Activated naive CD4-positive, alpha-beta T cell (primary cell): ENCODE results near the gene PDCD4.

Experiments used
- DNase-seq, 4 experiments: peaks; one replicate each; lab custom pipeline; 2025; lab: John Stamatoyannopoulos, UW

The PDCD4 gene

DNA sequence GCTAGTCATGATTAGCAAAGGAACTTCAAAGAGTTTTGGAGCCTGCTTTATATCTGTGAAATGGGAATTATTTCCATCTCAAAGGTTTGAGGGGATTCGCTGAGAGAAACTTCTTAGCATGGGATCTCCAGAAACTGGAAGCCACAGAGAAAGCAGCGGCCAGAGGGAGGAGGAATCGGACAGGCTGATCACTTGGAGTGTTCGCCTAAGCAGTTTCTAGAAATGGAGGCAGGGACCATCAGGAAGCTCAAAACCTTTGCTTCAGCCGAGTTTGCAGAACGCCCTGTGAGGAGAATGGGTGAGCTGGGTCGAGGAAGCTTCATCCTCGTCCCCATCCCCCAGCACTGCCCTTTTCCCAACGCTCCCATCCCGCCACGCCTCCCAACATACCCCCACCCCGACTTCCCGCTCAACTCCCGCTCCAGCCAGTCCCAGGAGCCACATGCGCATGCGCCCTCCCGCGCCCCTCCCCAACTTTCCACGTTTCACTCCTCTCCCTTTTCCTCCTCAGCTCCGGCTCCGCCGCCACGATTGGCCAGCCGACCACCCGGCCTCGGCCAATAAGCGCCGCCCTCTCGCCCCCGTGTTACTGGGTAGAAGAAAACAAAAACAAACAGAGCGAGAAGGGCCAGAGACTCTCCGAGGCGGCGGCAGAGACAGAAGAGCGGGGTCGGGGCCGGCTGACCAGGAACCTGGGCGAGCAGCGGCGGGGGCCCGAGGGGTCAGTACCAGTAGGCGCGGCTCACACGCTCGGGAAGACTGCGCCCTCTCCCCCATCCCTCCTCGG is at the start of gene PDCD4:
Gene PDCD4, plus strand, starts transcription at position 631 of the 787 bp plus-strand sequence. CDS start 4,100 bp downstream, outside the sequence.
- peak; percentile 81 to 86 (median 83) for DNase-seq

DNA sequence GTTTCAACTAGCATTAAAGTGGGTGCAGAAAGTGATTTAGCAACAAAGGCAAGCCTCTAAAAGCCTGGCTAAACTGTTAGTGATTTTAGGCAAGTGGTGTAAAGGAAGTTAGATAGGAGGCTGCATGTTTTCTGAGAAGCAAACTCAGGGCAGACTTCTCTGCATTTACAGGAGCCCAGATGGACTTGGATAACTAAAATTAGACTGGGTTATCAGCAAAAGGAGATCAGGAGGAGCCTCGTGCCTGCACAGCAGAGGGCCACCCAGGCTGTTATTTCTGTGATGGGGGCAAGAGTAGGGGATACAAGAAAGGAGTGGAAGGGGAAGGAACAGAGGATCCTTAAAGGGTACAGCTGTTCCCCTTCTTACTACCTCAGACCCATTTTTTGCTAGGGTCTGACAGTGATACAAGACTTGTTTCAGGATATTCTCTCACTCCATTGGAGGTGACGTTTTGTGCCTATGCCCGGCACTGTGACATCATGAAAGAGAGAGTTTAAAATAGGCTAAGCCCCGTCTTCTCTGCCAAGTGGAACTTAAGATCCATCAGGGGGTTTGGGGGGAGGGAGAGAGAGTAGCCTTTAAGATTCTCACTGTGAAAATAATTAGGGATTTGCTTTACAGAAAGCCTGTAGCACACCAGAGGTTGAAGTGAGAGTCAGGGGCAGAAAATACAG is 49.6 kb upstream of the PDCD4 start:
- no peak for DNase-seq

DNA sequence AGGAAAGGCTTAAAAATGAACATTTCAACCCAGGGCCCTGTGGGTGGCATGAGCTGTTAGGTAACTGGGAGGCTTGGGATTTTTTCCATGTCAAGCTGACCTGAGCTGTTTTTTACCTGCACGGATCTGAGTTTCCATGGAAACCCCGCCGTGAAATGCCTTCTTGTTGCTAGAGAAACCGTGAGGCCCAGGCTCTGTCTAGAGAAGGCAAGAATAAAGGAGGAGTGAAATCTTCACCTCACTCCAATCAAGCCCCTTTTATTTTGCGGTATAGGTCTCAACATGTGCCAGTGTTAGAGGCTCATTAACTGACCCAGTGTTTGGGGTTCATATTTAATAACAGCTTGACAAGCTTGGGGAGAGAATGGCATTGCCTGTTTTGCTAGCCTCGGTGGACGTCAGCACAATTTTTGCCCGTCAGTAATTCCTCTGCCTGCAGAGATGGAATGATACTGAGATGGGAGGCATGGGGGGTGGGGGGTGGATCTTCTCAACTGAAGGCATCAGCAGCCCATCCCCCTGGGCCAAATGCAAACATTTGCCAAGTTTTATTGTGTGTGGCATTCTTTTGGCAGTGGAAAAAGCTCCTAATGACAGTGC is 48.9 kb upstream of the PDCD4 start:
- no peak for DNase-seq

DNA sequence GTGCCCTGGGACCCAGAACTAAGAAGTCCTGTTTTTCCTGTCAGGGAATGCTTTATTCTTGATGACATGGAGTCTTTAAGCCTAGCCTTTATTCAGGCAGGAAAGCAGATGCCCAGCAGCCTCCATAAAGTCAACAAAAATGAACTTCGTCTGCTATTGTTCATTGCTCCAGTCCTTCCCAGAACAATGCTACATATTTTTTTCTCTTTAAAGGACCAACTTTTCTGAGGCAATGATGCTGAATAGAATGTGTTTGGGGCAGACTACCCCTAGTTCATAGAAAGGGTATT is 47.6 kb upstream of the PDCD4 start:
- DNase-seq, result no peak

DNA sequence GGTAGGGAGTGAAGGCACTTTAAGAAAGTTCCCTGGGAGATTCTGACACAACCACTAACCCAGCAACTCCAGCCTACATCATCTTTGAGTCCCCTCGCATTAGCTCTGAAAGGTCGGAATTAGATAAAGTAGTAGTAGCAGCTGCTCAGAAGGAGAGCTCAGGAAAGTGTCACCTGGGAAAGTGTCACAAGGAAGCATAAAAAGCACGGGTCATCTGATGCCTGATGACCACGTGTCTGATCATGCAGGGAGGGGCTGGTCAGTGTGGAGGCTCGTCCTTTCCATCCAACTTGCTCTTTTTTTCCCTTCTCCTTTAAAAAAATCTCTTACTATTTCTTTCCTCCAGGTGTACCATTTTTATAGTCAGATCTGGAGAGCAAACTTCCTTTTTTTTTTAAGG is 47.1 kb upstream of the PDCD4 start:
- DNase-seq, result no peak

DNA sequence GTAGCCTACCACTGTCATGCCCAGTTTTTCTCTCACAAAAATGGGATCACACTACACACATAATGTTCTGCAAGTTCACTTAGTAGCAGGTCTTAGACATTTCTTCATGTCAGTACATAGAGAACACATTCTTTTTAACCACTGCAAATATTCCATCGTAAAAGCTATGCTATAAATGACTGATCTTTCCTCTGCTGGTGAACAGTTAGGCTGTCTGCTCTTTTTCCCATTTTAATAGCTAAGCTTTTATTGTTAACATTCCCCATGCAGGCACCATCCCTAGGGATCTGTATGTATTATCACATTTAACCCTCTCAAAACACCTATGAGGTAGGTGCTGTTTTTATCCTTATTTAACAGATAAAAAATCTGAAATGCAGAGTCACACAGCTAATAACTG is 46.2 kb upstream of the PDCD4 start:
- no peak for DNase-seq

DNA sequence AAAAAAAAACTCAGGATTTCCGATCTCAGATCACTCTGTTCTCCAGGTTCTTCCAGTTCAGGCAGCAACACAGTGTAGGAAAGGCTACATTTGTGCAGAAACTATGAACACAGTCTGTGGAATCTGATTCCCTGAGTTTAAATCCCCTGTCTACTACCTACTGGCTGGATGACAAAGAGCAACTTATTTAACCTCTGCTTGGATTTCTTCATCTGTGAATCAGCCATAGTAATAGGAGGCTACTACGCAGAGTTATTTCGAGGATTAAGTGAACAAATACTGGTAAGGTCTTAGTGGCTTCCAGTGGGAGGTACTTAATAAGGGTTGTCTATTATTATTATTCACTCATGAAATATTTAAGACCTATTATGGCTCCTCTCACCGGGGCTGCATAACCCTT is 44.3 kb upstream of the PDCD4 start:
- no peak for DNase-seq

DNA sequence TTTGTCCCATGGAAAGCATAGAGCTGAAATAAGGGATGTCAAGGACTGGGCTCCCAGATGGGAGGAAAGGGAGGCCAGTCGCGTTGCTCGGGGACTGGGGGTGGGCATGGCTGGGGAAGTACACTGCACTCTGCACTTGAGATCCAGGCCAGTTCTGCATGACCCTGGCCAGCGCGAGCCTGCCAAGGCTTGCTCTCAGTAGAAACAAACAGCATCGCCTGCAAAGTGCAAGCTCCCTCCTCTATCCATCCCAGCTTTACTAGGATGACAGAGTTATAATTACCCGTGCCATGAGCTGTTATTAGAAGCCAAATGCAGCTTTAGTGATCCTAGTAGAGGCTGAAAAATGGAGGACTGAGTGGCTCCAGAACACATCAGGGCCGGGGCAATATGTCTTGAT is 43.9 kb upstream of the PDCD4 start:
- no peak for DNase-seq

DNA sequence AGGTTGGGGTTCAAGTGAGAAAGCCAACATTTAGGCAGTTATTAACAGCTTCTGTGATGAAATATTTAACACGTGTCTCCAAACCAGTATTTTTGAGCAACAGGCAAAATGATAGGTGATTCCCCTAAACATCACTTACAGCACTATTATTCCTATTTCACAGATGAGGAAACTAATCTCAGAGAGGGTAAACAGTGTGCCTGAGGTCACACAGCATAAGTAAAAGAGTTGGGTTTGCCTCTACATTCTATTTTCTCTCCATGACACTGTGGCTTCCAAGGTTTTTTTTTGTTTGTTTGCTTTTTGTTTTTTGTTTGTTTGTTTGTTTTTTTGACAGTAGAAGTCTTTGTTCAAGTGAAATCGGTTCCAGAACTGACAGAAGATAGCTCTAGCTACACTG is 43.2 kb upstream of the PDCD4 start:
- DNase-seq, result no peak

DNA sequence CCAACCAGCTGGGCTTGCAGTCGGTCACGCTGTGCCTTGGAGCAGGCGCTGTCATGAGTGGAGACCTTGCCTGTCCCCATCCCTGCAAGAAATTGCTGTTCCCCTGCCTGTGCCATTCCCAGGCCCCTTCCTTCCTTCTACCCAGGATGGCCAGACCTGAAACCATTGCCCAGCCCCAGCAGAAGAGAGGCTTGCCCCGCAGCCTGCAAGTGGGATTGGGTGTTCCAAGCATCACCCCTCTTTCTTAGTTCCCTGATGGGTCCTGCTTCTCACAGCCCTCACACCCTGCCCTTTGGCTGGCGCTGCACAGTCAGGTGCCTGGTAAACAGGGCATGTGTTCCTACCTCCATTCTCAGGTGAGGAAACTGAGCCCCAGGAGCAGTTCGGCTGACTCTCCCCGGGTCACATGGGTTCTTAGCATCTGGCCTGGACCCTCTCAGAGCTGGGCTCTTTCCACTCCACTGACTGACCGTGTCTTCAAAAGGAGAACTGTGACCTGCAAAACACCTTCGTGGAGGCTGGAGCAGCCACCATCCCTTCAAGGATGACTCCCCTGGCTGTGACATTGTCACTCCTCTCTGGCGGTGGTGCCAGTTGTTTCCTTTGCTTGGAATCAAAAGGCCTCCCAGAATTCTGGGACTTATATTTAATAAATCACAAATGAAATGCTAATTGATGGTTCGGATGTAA is 41.9 kb upstream of the PDCD4 start:
- DNase-seq, result no peak

DNA sequence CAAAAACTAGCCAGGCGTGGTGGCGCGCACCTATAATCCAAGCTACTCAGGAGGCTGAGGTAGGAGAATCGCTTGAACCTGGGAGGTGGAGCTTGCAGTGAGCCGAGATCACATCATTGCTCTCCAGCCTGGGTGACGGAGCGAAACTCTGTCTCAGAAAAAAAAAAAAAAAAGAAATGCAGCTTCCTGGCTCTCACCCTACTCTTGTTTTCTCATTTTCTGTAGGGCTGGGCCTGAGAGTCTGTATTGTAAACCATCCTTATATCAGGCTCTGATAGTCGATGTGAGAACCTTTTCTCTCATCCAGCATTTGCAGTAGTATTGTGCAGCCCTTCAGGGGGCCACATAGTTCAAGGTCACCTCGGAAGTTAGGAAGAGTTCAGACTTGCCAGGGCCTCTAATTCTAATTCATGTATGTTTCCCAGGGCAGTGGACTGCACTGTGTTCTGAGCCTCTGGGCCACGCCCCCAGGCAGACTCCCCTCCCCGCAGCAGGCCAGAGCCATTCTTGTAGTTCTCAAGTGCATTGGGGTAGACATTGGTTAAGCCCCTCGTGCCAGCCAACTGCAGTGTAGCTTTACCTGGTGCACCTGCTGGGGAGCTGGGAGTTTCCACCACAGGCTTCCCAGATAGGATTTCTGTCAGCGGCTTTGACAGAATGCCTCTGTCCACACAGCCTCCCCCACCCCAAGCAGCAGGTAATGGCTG is 38.3 kb upstream of the PDCD4 start:
- DNase-seq, result no peak

DNA sequence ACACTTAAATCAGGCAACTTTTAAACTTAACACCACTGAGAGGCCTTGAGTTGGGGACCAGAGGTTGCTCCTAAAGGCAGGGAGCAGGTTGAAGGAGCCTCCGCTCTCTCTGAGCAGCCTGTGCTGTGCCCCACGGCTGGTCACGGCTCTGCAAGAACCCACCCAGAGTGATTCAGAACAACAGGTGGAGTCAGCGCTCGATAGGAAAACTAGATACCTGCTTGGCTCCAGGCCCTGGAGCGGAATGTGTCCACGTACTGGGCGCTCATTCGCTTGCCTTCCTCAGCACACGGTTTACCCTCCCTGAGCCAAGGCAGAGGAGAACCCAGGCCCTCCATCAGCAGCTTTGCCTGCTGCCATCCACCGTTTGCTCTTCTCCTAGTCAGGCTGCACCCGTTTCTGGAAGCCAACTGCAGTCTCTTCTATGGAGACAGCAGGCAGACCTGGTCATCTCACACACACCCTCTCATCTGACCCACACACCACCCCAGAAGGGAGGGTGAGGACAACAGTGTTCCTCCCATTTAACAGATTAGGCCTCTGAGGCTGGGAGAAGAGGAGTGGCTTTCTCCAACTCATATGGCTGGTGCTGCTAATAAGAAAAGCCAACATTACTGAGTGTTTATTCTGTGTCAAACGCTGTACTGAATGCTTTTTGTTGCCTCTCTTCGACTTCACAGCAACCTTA is 37.6 kb upstream of the PDCD4 start:
- no peak for DNase-seq

DNA sequence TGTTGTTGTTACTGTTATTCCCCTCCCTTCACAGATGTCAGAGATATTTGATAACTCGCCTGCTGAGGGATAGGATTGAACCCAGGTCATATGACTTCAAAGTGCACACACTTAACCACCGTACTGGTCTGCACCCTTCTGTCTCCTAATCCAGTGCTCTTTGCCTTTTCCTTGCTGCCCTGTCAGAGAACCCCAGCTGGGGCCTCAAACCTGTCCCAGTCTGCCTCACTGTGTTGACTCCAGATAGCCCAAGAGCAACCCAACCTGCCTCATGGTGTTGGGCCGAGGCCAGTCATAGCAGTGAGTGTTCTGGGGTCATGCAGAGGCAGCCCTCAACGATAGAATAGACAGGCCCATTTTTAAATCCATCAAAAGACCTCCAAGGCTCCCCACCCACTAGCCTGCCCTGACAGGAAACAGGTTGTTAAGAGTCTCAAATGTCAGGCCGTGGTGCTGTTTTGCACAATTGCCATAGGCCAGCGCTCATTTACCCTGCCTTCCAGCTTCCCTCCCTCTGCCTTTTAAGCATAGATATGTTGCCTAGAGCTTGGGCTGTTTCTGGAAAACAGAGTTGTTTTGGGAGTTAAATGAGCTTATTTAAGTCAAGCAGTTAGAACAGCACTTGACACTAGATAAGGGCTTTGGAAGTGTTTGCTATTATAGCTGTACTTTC is 37.0 kb upstream of the PDCD4 start:
- DNase-seq, result peak in 1 of 4 experiments; percentile 16

DNA sequence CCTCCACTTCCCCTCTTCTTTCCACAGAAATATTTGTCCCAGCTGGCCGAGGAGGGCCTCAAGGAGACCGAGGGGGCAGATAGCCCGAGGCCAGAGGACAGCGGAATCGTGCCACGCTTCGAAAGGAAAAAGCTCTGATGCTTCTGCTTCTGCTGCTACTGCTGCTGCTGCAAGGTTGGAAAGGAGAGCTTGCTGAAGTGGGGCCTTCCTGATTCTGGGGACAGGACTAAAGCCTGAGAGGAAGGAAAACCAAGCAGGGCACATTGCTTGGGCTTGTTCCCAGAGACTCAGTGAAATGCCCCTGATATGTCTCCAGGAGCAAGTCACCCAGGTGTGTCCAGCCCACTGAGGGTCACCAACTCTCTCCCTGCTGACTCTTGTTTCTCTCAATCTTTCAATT is 35.9 kb upstream of the PDCD4 start:
- no peak for DNase-seq

DNA sequence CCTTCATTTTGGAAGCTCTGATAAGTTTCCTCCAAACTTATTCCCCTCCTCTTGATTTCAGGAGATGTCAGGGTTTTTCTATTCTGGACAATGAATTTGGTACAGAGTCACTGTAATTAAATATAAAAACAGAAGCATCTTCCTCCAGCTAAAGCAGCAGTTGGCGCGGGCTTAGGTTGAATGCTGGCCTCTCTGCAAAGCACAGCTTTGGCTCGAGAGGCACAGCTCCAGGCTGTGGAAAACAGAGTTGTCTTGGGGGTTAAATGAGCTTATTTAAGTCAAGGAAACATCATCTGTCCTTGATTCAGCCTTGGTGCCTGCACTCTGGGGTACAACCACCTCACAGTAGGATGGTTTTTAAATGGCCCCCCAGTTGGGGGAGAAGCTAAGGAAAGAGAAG is 35.0 kb upstream of the PDCD4 start:
- no peak for DNase-seq

DNA sequence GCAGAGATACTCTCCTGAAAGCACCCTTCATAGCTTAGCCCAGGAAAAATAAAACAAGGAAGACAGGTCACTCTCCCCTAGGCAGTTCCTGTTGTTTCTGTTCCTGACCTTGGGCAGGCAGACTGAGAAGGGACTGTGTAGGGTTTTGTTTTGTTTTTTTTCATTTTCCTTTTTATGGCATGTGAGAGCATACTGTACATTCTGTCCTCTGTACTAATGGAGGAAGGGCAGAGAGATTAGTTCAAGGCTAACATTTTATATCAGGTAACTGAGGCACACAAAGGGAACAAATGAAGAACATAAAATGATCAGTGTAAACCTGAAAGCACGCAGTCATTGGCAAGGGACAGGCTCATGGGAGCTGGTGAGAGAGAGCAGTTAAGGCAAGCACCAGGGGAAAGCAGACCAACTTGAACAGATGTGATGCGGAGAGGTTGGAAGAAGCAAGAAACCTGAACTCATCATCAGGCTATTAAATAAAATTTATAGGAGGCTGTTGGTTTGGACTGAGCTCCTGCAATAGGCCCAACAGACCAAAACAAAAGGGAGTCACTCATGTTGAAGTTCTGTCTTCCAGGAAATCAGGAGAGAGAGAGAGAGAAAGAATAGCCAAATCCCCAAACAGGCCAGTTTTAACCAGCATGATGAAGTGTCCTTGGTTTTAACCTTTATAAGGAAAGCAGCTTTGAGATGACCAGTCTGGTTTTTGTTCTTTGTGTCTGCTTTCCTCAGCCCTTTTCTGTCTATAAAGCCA is 34.1 kb upstream of the PDCD4 start:
- DNase-seq, result no peak

DNA sequence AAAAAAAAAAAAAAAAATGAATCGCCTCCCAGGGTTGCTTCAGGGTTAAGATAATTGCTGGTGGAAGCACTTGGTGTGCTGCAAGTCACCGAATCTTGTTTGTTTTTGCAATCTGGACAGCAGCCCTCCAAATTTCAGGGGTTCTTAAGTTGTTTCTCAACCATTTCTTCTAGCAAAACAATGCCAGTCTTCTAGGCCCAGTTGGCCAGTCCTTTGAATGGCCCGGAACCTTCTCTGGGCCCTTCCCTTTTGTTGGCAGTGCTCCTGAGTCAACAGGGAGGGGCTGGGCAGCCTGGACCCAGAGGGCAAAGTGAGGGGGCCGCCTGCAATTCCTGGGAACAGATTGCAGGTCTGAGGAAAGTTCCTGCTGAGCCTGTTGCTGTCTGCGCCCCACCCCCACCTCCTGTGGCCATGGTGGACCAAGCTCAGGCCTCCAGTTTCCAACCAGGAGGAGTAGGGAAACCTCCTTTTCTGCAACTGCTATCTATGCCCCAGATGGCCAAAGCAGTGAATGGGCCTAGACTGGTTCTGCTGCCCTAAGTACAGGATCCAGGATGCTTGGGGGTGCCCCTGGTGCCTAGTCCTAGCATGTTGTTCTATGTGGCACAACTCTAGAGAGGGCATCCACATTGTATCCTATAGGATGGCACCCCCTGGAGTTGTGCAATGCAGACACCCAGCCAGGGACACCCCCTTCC is 31.4 kb upstream of the PDCD4 start:
- DNase-seq, result no peak

DNA sequence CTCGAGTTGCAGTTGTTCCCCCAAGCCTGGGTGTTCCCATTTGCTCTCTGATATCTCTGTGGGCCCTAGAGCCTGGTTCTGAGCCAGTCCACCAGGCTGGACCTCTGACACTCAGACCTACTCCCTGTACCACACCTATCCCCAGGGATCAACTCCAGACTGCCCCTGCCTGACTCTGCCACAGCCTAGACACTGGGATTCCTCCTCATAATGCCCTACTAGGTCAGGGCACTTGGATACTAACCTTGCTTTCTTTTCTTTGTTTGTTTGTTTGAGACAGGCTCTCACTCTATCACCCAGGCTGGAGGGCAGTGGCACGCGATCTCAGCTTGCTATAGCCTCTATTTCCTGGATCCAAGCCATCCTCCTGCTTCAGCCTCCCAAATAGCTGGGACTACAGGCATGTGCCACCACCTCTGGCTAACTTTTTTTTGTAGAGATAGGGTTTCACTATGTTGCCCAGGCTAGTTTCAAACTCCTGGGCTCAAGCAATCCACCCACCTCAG is 30.8 kb upstream of the PDCD4 start:
- DNase-seq, result no peak

DNA sequence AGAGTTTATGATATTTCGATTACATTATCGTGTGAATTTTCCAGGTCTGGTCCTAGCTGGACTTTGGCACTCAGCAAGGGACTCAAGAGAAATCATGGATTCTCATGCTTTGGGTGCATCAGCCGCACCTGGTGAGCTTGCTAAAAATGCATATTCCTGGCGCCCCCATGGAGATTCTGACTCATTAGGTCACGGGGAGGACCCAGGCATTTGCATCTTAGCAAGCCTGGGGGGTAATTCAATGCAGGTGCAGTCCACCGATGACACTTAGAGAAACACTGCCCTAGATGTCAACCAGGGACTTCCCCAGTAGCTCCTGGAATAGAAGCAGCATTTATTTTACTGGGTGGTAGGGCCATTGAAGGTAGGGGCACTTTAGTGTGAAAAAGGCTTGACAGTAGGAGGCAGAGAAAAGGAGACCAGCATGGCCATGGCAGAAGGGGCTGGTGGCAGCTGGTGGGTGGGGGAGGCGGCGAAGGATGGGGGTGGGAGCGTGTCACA is 29.9 kb upstream of the PDCD4 start:
- DNase-seq, result no peak
